ENCODE measurements around the gene CDA.
A peak's percentile ranks its signal among the peaks of the same experiment; 100 is the strongest.

The CDA gene

GRCh38 chr1:20618550-20618949 is 29.7 kb downstream of the CDA start:
- DNase-seq: no peak

- DNase-seq: no peak
These were observed 31.1 kb downstream of the CDA start for GRCh38 chr1:20619999-20620398.

GRCh38 chr1:20621012-20621411 is 32.1 kb downstream of the CDA start:
- no peak for DNase-seq

GRCh38 chr1:20624709-20625108 is 35.8 kb downstream of the CDA start:
- DNase-seq: no peak

GRCh38 chr1:20625176-20626097 is 36.5 kb downstream of the CDA start:
- no peak for DNase-seq

- no peak for DNase-seq
These were observed 37.2 kb downstream of the CDA start for GRCh38 chr1:20626098-20626427.

- no peak for DNase-seq
These were observed 37.6 kb downstream of the CDA start for GRCh38 chr1:20626524-20626923.

GRCh38 chr1:20630729-20631128 is 41.8 kb downstream of the CDA start:
- no peak for DNase-seq

- DNase-seq: no peak
These were observed 43.5 kb downstream of the CDA start for GRCh38 chr1:20632386-20632785.

- DNase-seq: peak; percentile 91
These were observed 44.5 kb downstream of the CDA start, which contains the start of gene PINK1 for GRCh38 chr1:20633190-20634064. TSS of gene PINK1 (plus strand) at chr1:20633458. CDS start at chr1:20633549, 91 bp downstream.

- DNase-seq: no peak
These were observed 45.2 kb downstream of the CDA start for GRCh38 chr1:20634065-20634593.

- peak; percentile 54 for DNase-seq
These were observed 45.7 kb downstream of the CDA start for GRCh38 chr1:20634594-20635084.

GRCh38 chr1:20636785-20637347 is 48.0 kb downstream of the CDA start:
- no peak for DNase-seq

GRCh38 chr1:20640183-20640597 is 51.3 kb downstream of the CDA start:
- DNase-seq: peak; percentile 80

GRCh38 chr1:20641975-20642374 is 53.1 kb downstream of the CDA start:
- DNase-seq: no peak

- no peak for DNase-seq
These were observed 54.2 kb downstream of the CDA start for GRCh38 chr1:20643080-20643479.

- DNase-seq: no peak
These were observed 55.5 kb downstream of the CDA start for GRCh38 chr1:20644416-20644815.

- no peak for DNase-seq
These were observed 56.5 kb downstream of the CDA start for GRCh38 chr1:20645414-20645813.

- DNase-seq: no peak
These were observed 59.5 kb downstream of the CDA start for GRCh38 chr1:20648438-20648837.

GRCh38 chr1:20648946-20649345 is 60.0 kb downstream of the CDA start:
- no peak for DNase-seq

GRCh38 chr1:20652300-20652699 is 63.4 kb downstream of the CDA start:
- no peak for DNase-seq

GRCh38 chr1:20654104-20654690 is 65.3 kb downstream of the CDA start:
- no peak for DNase-seq

- no peak for DNase-seq
These were observed 68.1 kb downstream of the CDA start for GRCh38 chr1:20657024-20657423.
